Tibial artery (tissue), 4 donors: ENCODE measurements around the gene FBLIM1.
A peak's percentile ranks its signal among the peaks of the same experiment; 100 is the strongest.

Experiments
- DNase-seq, 2 donors: peaks; one replicate each; pipeline ENCODE4 v3.0.0-alpha.2; 2019
- H3K27ac ChIP-seq, 2 donors: fragments of 200-600 bp; sonication (generic) in 1 of 2; 1 replicate in 1 of 2; 2 replicates in 1 of 2; pipeline ENCODE4 v1.5.1; 2018 to 2019; ENCODE audit warnings: mild to moderate bottlenecking in 1 of 2
- H3K27me3 ChIP-seq, 2 donors: fragments of 200-600 bp; sonication (generic) in 1 of 2; one replicate each; pipeline versions ENCODE4 v1.5.1 to v1.6.0; 2016 to 2019
- H3K36me3 ChIP-seq, 3 donors: fragments of 200-600 bp; sonication (generic) in 2 of 3; one replicate each; pipeline ENCODE4 v1.5.1; 2016 to 2019; ENCODE audit warnings: mild to moderate bottlenecking in 2 of 3
- H3K4me1 ChIP-seq, 4 donors: fragments of 200-600 bp; sonication (generic) in 2 of 4; 1 replicate in 3 of 4; 2 replicates in 1 of 4; pipeline ENCODE4 v1.5.1; 2016 to 2019
- H3K4me3 ChIP-seq, 2 donors: fragments of 200-600 bp; sonication (generic) in 1 of 2; 1 replicate in 1 of 2; 2 replicates in 1 of 2; pipeline ENCODE4 v1.5.1; 2018 to 2019; ENCODE audit warnings: mild to moderate bottlenecking in 2 of 2
- H3K9me3 ChIP-seq, 3 donors: fragments of 200-600 bp; sonication (generic) in 1 of 3; one replicate each; pipeline ENCODE4 v1.5.1; 2016 to 2019
- intact Hi-C: fragments of 100-400 bp; cut with DNase I; formaldehyde crosslinking; loops from one replicate; pipeline ENCODE4 v1.15.0; 2023; ENCODE audit warnings: low total_unique reads
- TF ChIP-seq, protein P1 (sequence below), 2 experiments: fragments of 200-600 bp in 1 of 2; fragments of 450-650 bp in 1 of 2; IDR thresholded peaks; one replicate each; pipeline ENCODE4 v1.5.1; 2017 to 2019; ENCODE audit warnings: antibody characterized with exemption in 2 of 2, mild to moderate bottlenecking in 1 of 2, moderate library complexity in 1 of 2

Gene FBLIM1

DNA sequence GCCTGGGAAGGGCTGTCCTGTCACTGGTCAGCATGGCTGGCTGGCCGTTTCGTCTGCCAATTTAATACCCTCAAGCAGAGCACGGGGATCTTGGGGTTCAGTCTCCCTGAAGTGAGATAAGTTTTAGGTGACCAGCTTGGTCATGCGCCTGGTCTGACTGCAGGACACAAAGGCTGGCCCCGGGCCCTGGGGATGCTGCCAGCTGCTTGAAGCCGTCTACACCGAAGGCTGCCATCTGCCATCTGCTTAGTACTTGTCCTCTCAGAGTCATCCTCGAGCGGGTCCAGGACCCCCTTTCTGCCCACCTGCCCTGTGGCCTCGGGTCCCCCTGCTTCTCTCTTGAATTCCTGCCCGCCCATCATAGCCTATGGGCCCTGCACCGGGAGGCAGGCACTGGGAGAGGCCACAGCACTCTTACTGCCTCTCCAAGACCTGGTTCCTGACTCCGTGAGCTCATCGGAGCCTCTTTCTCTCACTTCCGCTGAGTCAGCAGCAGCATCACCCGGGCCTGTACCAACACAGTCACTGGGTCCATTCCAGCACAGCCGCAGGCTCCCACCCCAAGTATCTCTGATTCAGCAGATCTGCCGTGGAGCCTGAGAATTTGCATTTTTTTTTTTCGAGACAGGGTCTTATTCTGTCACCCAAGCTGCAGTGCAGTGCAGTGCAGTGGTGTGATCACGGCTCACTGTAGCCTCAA lies 7.0 kb downstream of the FBLIM1 start:
- intact Hi-C loops, result no loop called here
- H3K36me3 ChIP-seq, result peaks cover 57 to 72% (median 59%) of the 10 kb centered on the region in 3 donors
- H3K9me3 ChIP-seq, result no peaks in the 10 kb centered on the region
- no peak for DNase-seq
- peak overlapping the region; percentile 95 to 97 for H3K27ac ChIP-seq
- H3K27me3 ChIP-seq, result no peaks in the 10 kb centered on the region
- peaks cover 0 to 86% (median 48%) of the 10 kb centered on the region in 4 donors for H3K4me1 ChIP-seq
- H3K4me3 ChIP-seq, result peak overlapping the region in 1 of 2 donors; percentile 4
- TF ChIP-seq, protein P1, sequence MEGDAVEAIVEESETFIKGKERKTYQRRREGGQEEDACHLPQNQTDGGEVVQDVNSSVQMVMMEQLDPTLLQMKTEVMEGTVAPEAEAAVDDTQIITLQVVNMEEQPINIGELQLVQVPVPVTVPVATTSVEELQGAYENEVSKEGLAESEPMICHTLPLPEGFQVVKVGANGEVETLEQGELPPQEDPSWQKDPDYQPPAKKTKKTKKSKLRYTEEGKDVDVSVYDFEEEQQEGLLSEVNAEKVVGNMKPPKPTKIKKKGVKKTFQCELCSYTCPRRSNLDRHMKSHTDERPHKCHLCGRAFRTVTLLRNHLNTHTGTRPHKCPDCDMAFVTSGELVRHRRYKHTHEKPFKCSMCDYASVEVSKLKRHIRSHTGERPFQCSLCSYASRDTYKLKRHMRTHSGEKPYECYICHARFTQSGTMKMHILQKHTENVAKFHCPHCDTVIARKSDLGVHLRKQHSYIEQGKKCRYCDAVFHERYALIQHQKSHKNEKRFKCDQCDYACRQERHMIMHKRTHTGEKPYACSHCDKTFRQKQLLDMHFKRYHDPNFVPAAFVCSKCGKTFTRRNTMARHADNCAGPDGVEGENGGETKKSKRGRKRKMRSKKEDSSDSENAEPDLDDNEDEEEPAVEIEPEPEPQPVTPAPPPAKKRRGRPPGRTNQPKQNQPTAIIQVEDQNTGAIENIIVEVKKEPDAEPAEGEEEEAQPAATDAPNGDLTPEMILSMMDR (IDR thresholded peaks at IDR 0.05), result no peak

DNA sequence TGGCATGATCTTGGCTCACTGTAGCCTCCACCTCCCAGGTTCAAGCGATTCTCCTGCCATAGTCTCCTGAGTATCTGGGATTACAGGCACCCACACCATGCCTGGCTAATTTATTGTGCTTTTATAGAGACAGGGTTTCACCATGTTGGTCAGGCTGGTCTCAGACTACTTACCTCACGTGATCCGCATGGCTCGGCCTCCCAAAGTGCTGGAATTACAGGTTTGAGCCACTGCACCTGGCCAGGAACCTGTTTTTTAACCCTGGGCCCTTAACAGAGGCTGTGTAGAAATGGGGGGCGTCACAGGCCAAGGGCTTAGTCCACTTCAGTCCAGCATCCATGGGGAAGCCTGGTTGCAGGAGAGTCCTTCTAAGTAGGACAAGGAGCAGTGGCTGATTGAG lies 9.3 kb downstream of the FBLIM1 start:
- no peaks in the 10 kb centered on the region for H3K27me3 ChIP-seq
- H3K4me1 ChIP-seq, result peaks cover 0 to 64% (median 34%) of the 10 kb centered on the region in 4 donors
- H3K4me3 ChIP-seq, result no peak overlapping the region
- H3K36me3 ChIP-seq, result peaks cover 80 to 95% (median 82%) of the 10 kb centered on the region in 3 donors
- peak overlapping the region in 1 of 2 donors; percentile 97 for H3K27ac ChIP-seq
- intact Hi-C loops, result no loop called here
- no peaks in the 10 kb centered on the region for H3K9me3 ChIP-seq
- no peak for DNase-seq
- TF ChIP-seq, protein P1 (IDR thresholded peaks at IDR 0.05), result no peak

DNA sequence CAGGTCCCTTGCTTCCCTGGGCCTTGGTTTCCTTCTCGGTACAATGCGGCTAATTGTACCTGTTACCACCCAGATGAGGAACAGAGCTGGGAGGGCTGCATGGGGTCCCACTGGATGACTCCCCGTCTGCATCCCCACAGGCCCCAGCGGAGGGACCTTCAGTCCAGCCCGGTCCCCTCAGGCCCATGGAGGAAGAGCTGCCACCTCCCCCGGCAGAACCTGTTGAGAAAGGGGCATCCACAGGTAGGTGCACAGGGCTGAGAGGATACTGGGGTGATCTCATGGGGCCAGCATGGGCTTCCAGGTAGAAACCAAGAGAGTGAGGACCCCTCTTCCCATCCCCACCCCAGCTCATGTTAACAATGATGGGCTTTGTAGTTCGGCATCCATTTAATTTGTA lies 9.8 kb downstream of the FBLIM1 start:
- Histone ChIP-seq H3K4me1 (peaks cover 0 to 60% (median 29%) of the 10 kb centered on the region in 4 donors), H3K27ac (peak overlapping the region in 1 of 2 donors; percentile 97), H3K9me3 (no peaks in the 10 kb centered on the region), H3K4me3 (no peak overlapping the region), H3K27me3 (no peaks in the 10 kb centered on the region), H3K36me3 (peaks cover 83 to 99% (median 86%) of the 10 kb centered on the region in 3 donors)
- DNase-seq, result no peak
- TF ChIP-seq, protein P1 (IDR thresholded peaks at IDR 0.05), result no peak
- intact Hi-C loops, result no loop called here

DNA sequence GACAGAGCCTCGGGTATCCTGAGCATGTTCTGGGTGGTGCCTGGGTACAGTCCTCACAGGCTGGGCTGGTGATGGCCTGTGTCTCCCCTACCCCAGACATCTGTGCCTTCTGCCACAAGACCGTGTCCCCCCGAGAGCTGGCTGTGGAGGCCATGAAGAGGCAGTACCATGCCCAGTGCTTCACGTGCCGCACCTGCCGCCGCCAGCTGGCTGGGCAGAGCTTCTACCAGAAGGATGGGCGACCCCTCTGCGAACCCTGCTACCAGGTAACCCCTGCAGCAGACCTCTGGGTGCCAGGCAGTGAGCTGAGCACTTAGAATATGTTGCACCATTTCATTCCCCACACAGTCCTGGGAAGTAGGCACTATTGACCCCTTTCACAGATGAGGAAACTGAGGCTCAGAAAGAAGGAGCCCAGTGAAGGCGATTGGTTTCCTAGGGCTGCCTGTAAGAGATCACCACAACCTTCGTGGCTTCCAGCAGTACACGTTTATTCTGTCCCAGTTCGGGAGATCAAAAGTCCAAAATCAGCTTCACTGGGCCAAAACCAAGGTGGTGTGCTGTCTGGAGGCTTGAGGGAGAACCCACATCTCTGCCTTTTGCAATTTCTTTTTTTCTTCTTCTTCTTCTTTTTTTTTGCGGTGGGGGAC lies 11.8 kb downstream of the FBLIM1 start:
- intact Hi-C loops, result no loop called here
- DNase-seq, result no peak
- H3K9me3 ChIP-seq, result no peaks in the 10 kb centered on the region
- H3K36me3 ChIP-seq, result peaks cover 93 to 99% (median 97%) of the 10 kb centered on the region in 3 donors
- TF ChIP-seq, protein P1 (IDR thresholded peaks at IDR 0.05), result no peak
- H3K4me1 ChIP-seq, result peaks cover 0 to 39% (median 9%) of the 10 kb centered on the region in 4 donors
- H3K27ac ChIP-seq, result peak overlapping the region; percentile 5 to 97
- no peak overlapping the region for H3K4me3 ChIP-seq
- H3K27me3 ChIP-seq, result no peaks in the 10 kb centered on the region

DNA sequence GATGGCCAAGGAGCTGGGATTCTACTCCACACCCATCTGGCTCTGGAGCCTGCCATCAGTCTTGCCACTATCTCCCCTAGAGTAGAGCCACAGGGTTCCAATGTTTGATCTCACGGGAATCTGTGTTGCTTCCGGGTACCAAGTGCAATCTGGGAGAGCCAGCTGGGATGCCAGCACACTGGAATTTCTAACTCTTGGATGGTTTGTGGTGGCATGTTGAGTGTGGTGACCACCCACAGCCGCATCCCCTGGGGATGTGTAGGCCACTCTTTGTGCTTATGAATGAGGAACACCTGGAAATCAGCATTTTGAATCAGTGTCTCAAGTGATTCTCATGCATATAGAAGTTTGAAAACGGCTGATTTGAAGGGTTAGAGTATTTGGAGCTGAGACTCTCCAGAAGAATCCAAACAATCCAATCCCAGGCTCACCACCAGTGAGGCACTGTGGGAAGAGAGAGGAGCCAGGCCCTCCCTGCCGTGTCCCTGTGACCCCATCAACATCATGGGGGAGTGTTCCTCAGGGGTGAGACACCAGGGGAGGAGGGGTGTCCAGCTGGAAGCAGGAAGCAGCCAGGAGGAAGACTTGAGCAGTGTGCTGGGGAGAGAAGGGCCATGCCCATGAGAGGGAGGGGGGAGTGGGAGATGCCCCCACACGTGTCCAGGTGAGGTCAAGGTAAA lies 13.4 kb downstream of the FBLIM1 start:
- no peak overlapping the region for H3K4me3 ChIP-seq
- H3K9me3 ChIP-seq, result no peaks in the 10 kb centered on the region
- intact Hi-C loops, result no loop called here
- H3K27ac ChIP-seq, result peak overlapping the region; percentile 5 to 97
- H3K36me3 ChIP-seq, result peaks cover 93 to 99% (median 98%) of the 10 kb centered on the region in 3 donors
- H3K27me3 ChIP-seq, result no peaks in the 10 kb centered on the region
- H3K4me1 ChIP-seq, result peaks cover 0 to 25% (median 0%) of the 10 kb centered on the region in 4 donors
- no peak for DNase-seq
- TF ChIP-seq, protein P1 (IDR thresholded peaks at IDR 0.05), result no peak
